Liver (tissue), 9 donors: ENCODE measurements around the gene GALC. TPM values are rescaled to one million over a fixed set of nuclear protein-coding genes. Genes with fewer than 3 reads are reported as not detected.

ENCODE experiments used
- DNase-seq: peaks from one replicate; pipeline ENCODE4 v3.0.0-alpha.2; 2017; ENCODE audit warnings: low spot score
- H3K27ac ChIP-seq, 2 donors: one replicate each; pipeline ENCODE4 v1.7.0; 2013; ENCODE audit warnings: inconsistent platforms in 2 of 2, low read length in 2 of 2, control low read depth in 1 of 2, low read depth in 1 of 2, mild to moderate bottlenecking in 1 of 2
- H3K27me3 ChIP-seq, 4 donors: one replicate each; pipeline versions ENCODE4 v1.6.1 to v1.7.0; 2013; ENCODE audit warnings: low read length in 3 of 4, inconsistent platforms in 1 of 4, mild to moderate bottlenecking in 1 of 4, moderate library complexity in 1 of 4; ENCODE audit not compliant: control insufficient read depth in 4 of 4, insufficient read depth in 4 of 4
- H3K36me3 ChIP-seq, 4 donors: one replicate each; pipeline versions ENCODE4 v1.6.1 to v1.7.0; 2013; ENCODE audit warnings: low read length in 3 of 4, mild to moderate bottlenecking in 3 of 4, low read depth in 1 of 4, moderate library complexity in 1 of 4; ENCODE audit not compliant: control insufficient read depth in 4 of 4, insufficient read depth in 3 of 4
- H3K4me1 ChIP-seq, 4 donors: one replicate each; pipeline versions ENCODE4 v1.6.1 to v1.7.0; 2013; ENCODE audit warnings: low read length in 3 of 4, mild to moderate bottlenecking in 3 of 4, moderate library complexity in 1 of 4; ENCODE audit not compliant: control insufficient read depth in 4 of 4, insufficient read depth in 4 of 4
- H3K4me3 ChIP-seq, 3 donors: one replicate each; pipeline versions ENCODE4 v1.6.1 to v1.7.0; 2013; ENCODE audit warnings: low read length in 3 of 3, control low read depth in 1 of 3, low read depth in 1 of 3, mild to moderate bottlenecking in 1 of 3
- H3K9ac ChIP-seq, 2 donors: one replicate each; pipeline ENCODE4 v1.7.0; 2013; ENCODE audit warnings: low read length in 2 of 2, mild to moderate bottlenecking in 2 of 2, moderate library complexity in 2 of 2, control low read depth in 1 of 2, low read depth in 1 of 2
- H3K9me3 ChIP-seq, 4 donors: one replicate each; pipeline versions ENCODE4 v1.6.1 to v1.7.0; 2013; ENCODE audit warnings: low read length in 3 of 4; ENCODE audit not compliant: control insufficient read depth in 4 of 4
- FOXA1 ChIP-seq: IDR thresholded peaks from 2 replicates; pipeline ENCODE4 v1.6.1; 2016; ENCODE audit warnings: antibody characterized with exemption
- GABPA ChIP-seq, 2 donors: IDR thresholded peaks in 1 of 2; conservative IDR thresholded peaks in 1 of 2; 2 replicates each; pipeline ENCODE4 v1.6.1; 2016; ENCODE audit warnings: antibody characterized with exemption in 2 of 2, mild to moderate bottlenecking in 1 of 2, moderate library complexity in 1 of 2
- HNF4A ChIP-seq, 2 donors: conservative IDR thresholded peaks; 2 replicates each; pipeline ENCODE4 v1.6.1; 2016; ENCODE audit warnings: antibody characterized with exemption in 2 of 2, mild to moderate bottlenecking in 2 of 2
- HNF4G ChIP-seq: IDR thresholded peaks from 2 replicates; pipeline ENCODE4 v1.6.1; 2016; ENCODE audit warnings: antibody characterized with exemption
- JUND ChIP-seq, 2 donors: IDR thresholded peaks; 2 replicates each; pipeline ENCODE4 v1.6.1; 2016; ENCODE audit warnings: antibody characterized with exemption in 2 of 2
- SP1 ChIP-seq: IDR thresholded peaks from 2 replicates; pipeline ENCODE4 v1.6.1; 2018; ENCODE audit warnings: antibody characterized with exemption, mild to moderate bottlenecking
- TAF1 ChIP-seq: conservative IDR thresholded peaks from 2 replicates; pipeline ENCODE4 v1.6.1; 2016; ENCODE audit warnings: antibody characterized with exemption, mild to moderate bottlenecking
- YY1 ChIP-seq: IDR thresholded peaks from 2 replicates; pipeline ENCODE4 v1.6.1; 2016; ENCODE audit warnings: antibody characterized with exemption, mild to moderate bottlenecking
- WGBS: extraction: QIAGEN DNeasy Blood & Tissue Kit; methylation state at CpG from one replicate; pipeline ENCODE4 v1.1.7; 2013; 5-methylcytosine and 5-hydroxymethylcytosine counted together
- polyA plus RNA-seq, 2 donors: library from polyadenylated mRNA; stranded (reverse) in 1 of 2; unstranded in 1 of 2; fragments of 200-250 nt in 1 of 2; fragments of >200 nt in 1 of 2; fragmentation: Nextera tagmentation in 1 of 2; extraction: Ambion mirVana in 1 of 2; gene quantifications; one replicate each; pipeline versions ENCODE4 v1.2.1 to v1.2.3, GENCODE V29; 2013 to 2015
- total RNA-seq, 2 donors: library from RNA; depleted of rRNA; stranded (reverse); fragments of >200 nt; gene quantifications; one replicate each; pipeline ENCODE4 v1.2.3, GENCODE V29; 2014
- TF ChIP-seq, protein P1 (sequence below): IDR thresholded peaks from 2 replicates; pipeline ENCODE4 v1.6.1; 2016; ENCODE audit warnings: antibody characterized with exemption
- TF ChIP-seq, protein P2 (sequence below): IDR thresholded peaks from 2 replicates; pipeline ENCODE4 v1.6.1; 2016; ENCODE audit warnings: antibody characterized with exemption
- TF ChIP-seq, protein P3 (sequence below): IDR thresholded peaks from 2 replicates; pipeline ENCODE4 v1.6.1; 2016; ENCODE audit warnings: antibody characterized with exemption, mild to moderate bottlenecking
- donor health status: healthy.
- donor health status: healthy.
- donor health status: healthy.
- donor health status: healthy.
- donor health status: healthy.

GALC gene
- total and polyA plus RNA-seq, 4 donors = 2.8 to 20.8 (median 12.1) TPM

DNA sequence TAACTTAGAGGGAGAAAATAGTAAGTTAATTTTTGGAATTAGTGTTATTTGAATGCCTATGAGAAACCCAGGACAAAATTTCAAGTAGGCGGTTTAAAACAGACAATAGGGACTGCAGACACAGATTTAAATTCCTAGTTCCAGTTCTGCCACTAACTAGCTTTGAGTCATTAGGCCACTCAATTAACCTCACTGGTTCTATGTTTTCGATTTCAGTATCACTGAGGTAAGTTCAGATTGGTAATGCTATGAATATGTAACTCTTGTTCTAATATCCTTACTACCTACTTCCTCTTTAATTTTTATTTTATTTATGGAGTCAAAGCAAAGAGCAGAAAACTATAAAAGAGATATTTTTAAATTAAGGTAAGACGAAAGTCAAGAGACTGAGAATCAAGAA, 52.6 kb downstream of the GALC start:
- 94% methylated on average over 3 of the region's 3 CpGs for WGBS
- no peaks in the 10 kb centered on the region for H3K9me3 ChIP-seq
- no peak overlapping the region for H3K9ac ChIP-seq
- H3K27me3 ChIP-seq = no peaks in the 10 kb centered on the region
- no peak for DNase-seq
- H3K36me3 ChIP-seq = peaks cover 3 to 8% (median 4%) of the 10 kb centered on the region in 4 donors
- H3K4me3 ChIP-seq = no peak overlapping the region
- no peak for TF ChIP-seq FOXA1
- no peak for TF ChIP-seq HNF4A (conservative IDR thresholded peaks at IDR 0.05)
- TF ChIP-seq, protein P1, sequence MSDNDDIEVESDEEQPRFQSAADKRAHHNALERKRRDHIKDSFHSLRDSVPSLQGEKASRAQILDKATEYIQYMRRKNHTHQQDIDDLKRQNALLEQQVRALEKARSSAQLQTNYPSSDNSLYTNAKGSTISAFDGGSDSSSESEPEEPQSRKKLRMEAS = no peak
- H3K4me1 ChIP-seq = no peaks in the 10 kb centered on the region
- no peak overlapping the region for H3K27ac ChIP-seq

DNA sequence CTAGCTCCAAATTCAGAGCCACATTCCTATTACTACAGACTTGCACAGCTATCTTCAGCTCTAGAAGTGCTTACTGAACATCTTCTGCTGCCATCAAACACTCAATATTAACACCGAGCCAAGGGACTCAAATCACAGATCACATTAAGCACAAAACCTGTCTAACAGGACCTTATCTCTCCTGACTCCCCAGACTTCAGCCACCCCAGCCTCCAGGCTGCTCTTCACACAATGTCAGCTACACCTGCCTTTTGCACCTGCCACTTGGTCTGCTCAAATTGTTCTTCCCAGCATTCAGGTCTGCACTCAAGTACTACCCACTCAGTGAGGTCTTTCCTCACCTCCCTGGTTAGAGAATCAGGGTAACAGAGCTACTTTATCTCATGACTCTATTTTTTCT, 57.1 kb downstream of the GALC start:
- Histone ChIP-seq H3K36me3 (peaks cover 1 to 14% (median 5%) of the 10 kb centered on the region in 4 donors), H3K4me1 (no peaks in the 10 kb centered on the region), H3K9me3 (no peaks in the 10 kb centered on the region), H3K27ac (no peak overlapping the region), H3K9ac (no peak overlapping the region), H3K27me3 (no peaks in the 10 kb centered on the region), H3K4me3 (no peak overlapping the region)
- TF ChIP-seq GABPA (IDR thresholded peaks at IDR 0.05 in 1 of 2, conservative IDR thresholded peaks at IDR 0.05 in 1 of 2) = no peak
- TF ChIP-seq, protein P2, sequence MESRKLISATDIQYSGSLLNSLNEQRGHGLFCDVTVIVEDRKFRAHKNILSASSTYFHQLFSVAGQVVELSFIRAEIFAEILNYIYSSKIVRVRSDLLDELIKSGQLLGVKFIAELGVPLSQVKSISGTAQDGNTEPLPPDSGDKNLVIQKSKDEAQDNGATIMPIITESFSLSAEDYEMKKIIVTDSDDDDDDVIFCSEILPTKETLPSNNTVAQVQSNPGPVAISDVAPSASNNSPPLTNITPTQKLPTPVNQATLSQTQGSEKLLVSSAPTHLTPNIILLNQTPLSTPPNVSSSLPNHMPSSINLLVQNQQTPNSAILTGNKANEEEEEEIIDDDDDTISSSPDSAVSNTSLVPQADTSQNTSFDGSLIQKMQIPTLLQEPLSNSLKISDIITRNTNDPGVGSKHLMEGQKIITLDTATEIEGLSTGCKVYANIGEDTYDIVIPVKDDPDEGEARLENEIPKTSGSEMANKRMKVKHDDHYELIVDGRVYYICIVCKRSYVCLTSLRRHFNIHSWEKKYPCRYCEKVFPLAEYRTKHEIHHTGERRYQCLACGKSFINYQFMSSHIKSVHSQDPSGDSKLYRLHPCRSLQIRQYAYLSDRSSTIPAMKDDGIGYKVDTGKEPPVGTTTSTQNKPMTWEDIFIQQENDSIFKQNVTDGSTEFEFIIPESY = no peak
- WGBS = 95% methylated on average over 1 of the region's 1 CpG
- DNase-seq = no peak

DNA sequence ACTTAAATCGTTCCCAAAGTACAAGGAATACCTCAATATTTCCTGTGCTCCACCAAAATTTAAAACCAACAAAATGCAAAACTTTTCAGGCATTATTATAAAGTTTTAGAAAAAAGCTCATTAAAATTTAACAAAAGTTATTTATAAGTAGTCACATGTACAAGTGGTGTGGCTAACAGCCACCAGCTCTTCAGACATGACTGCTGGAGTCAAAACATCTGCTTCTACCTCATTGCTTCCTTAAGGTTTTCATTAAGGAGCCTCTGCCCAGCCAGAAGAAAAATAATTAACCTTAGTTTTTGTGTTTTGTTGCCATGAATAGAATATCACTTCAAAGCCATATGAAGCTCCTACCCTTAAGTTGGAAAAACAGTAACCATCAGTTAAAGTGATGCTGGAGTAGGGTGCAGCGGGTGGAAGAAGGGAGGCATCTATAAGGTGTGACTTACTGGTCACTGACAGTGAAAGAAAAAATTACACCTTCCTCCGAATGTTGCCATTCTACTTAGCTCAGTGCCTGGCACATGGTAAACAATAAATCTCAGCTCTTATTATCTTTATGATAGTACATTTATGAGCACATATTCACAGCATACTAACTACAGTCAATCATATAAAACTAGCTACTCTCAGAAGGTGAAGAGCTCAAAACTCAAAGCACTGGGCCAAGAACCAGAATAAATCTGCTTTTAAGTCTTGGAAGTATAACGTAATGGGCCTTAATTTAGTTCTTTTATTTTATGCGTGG, 57.7 kb downstream of the GALC start:
- WGBS = 58% methylated on average over 5 of the region's 5 CpGs
- no peak overlapping the region for H3K27ac ChIP-seq

More for the DNA sequence above, 57.7 kb downstream of the GALC start:
- H3K27me3 ChIP-seq = no peaks in the 10 kb centered on the region
- H3K36me3 ChIP-seq = peaks cover 1 to 12% (median 5%) of the 10 kb centered on the region in 4 donors
- TF ChIP-seq YY1 (no peak), HNF4G (no peak), HNF4A (conservative IDR thresholded peaks at IDR 0.05) (no peak), TAF1 (no peak), JUND (IDR thresholded peaks at IDR 0.05) (no peak), SP1 (no peak)
- TF ChIP-seq, protein P3, sequence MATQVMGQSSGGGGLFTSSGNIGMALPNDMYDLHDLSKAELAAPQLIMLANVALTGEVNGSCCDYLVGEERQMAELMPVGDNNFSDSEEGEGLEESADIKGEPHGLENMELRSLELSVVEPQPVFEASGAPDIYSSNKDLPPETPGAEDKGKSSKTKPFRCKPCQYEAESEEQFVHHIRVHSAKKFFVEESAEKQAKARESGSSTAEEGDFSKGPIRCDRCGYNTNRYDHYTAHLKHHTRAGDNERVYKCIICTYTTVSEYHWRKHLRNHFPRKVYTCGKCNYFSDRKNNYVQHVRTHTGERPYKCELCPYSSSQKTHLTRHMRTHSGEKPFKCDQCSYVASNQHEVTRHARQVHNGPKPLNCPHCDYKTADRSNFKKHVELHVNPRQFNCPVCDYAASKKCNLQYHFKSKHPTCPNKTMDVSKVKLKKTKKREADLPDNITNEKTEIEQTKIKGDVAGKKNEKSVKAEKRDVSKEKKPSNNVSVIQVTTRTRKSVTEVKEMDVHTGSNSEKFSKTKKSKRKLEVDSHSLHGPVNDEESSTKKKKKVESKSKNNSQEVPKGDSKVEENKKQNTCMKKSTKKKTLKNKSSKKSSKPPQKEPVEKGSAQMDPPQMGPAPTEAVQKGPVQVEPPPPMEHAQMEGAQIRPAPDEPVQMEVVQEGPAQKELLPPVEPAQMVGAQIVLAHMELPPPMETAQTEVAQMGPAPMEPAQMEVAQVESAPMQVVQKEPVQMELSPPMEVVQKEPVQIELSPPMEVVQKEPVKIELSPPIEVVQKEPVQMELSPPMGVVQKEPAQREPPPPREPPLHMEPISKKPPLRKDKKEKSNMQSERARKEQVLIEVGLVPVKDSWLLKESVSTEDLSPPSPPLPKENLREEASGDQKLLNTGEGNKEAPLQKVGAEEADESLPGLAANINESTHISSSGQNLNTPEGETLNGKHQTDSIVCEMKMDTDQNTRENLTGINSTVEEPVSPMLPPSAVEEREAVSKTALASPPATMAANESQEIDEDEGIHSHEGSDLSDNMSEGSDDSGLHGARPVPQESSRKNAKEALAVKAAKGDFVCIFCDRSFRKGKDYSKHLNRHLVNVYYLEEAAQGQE = no peak
- TF ChIP-seq, protein P1 = no peak
- H3K4me1 ChIP-seq = no peaks in the 10 kb centered on the region
- H3K4me3 ChIP-seq = no peak overlapping the region
- DNase-seq = no peak
- no peak overlapping the region for H3K9ac ChIP-seq
- no peaks in the 10 kb centered on the region for H3K9me3 ChIP-seq
